ENCODE measurements around the gene USP26. TPM values are rescaled to one million over a fixed set of nuclear protein-coding genes. Genes with fewer than 3 reads are reported as not detected.
"Not testable (repeated sequence)": the region's sequence is repeated elsewhere in the genome, so short reads cannot be mapped to it uniquely, and the experiment has no call there.

Gene USP26
- total and polyA plus RNA-seq, 11 donors: not detected

- ATAC-seq: no peak
- WGBS, 4 donors: 4 to 33% (median 21%) methylated on average over 2 of the region's 2 CpGs
- TF ChIP-seq POLR2A (IDR thresholded peaks at IDR 0.05) (no peak), CTCF (IDR thresholded peaks at IDR 0.05) (no peak)
- no peaks in the 10 kb centered on the region for H3K36me3 ChIP-seq
- no peak overlapping the region for H3K4me3 ChIP-seq
- H3K4me1 ChIP-seq: no peaks in the 10 kb centered on the region
- no peak for DNase-seq
- H3K9me3 ChIP-seq: no peaks in the 10 kb centered on the region
- no peak overlapping the region for H3K27ac ChIP-seq
- intact Hi-C loops (cut with DNase I): no loop called here
- H3K27me3 ChIP-seq: peaks cover 0 to 29% (median 0%) of the 10 kb centered on the region in 9 donors
These were observed 113.4 kb downstream of the USP26 start for GRCh38 chrX:132983496-132983895.

DNA sequence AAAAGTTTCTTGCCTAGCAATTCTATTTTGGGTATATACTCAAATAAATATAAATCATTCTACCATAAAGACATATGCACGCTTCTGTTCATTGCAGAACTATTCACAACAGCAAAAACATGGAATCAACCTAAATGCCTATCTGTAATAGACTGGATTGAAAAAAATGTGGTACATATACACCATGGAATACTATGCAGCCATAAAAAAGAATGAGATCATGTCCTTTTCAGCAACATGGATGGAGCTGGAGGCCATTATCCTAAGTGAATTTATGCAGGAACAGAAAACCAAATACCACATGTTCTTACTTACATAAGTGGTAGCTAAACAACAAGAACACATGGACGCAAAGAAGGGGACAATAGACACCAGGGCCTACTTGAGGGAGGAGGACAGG is 116.9 kb downstream of the USP26 start:
- H3K27me3 ChIP-seq; H3K4me3 ChIP-seq; H3K4me1 ChIP-seq; intact Hi-C loops (cut with DNase I); H3K27ac ChIP-seq; H3K9me3 ChIP-seq; ATAC-seq; DNase-seq; H3K36me3 ChIP-seq: not testable (repeated sequence)
- 91 to 99% (median 94%) methylated on average over 2 of the region's 2 CpGs for WGBS, 4 donors

Other genes with a start within 250 kb of the USP26 start
- under 1 TPM in 7 of 9 donors, not detected in 2; 0.05 to 0.54 (median 0.13) TPM for gene HS6ST2, start 138.5 kb downstream of the USP26 start, total RNA-seq
- gene HS6ST2, start 138.5 kb downstream of the USP26 start, polyA plus RNA-seq: under 1 TPM in 1 of 2 donors, not detected in 1; 0.33 TPM
- not detected for gene TFDP3, start 121.2 kb upstream of the USP26 start, total RNA-seq
- not detected for gene TFDP3, start 121.2 kb upstream of the USP26 start, polyA plus RNA-seq